WTC11 (cell line): ENCODE results near the gene NPEPL1. TPM values are rescaled to one million over a fixed set of nuclear protein-coding genes. Genes with fewer than 3 reads are reported as not detected.

Experiments
- ATAC-seq: fragments of 200-7000 bp; cut with Tn5 transposase; 2 replicates; pipeline ENCODE4 v1.10.0; 2021; ENCODE audit warnings: mild to moderate bottlenecking, moderate library complexity
- CTCF ChIA-PET: fragments of 300-600 bp; sonication (Branson Sonifier 250); formaldehyde crosslinking; loops from one replicate; lab custom pipeline; 2021; ENCODE audit warnings: antibody characterized with exemption; lab: Charles Lee
- POLR2A ChIA-PET: fragments of 350-600 bp; sonication (Branson Sonifier 250); formaldehyde crosslinking; loops from one replicate; lab custom pipeline; 2021; ENCODE audit warnings: antibody characterized with exemption; lab: Charles Lee
- DNase-seq: peaks from one replicate; pipeline ENCODE4 v3.0.0; 2021; ENCODE audit warnings: low spot score
- H3K27ac Mint-ChIP-seq: 2 replicates; pipeline ENCODE4 v1.8.0; 2021; ENCODE audit warnings: mixed read lengths
- H3K27me3 Mint-ChIP-seq: 2 replicates; pipeline ENCODE4 v1.8.0; 2021; ENCODE audit warnings: low read depth, mild to moderate bottlenecking, moderate library complexity, mixed read lengths
- H3K36me3 Mint-ChIP-seq: 2 replicates; pipeline ENCODE4 v1.8.0; 2021; ENCODE audit warnings: mixed read lengths
- H3K4me1 Mint-ChIP-seq: 2 replicates; pipeline ENCODE4 v1.8.0; 2022; ENCODE audit warnings: mixed read lengths
- H3K4me3 Mint-ChIP-seq: 2 replicates; pipeline ENCODE4 v1.8.0; 2021; ENCODE audit warnings: mild to moderate bottlenecking, moderate library complexity, mixed read lengths
- H3K9me3 Mint-ChIP-seq: 2 replicates; pipeline ENCODE4 v1.8.0; 2021; ENCODE audit warnings: mixed read lengths
- CREB1 ChIP-seq: sonication (generic); formaldehyde crosslinking; IDR thresholded peaks from 2 replicates; pipeline ENCODE4 v1.8.0; 2023; ENCODE audit warnings: mild to moderate bottlenecking, missing genetic modification reagents
- ERG ChIP-seq: fragments of 250-450 bp; sonication (Bioruptor Pico); IDR thresholded peaks from 2 replicates; pipeline ENCODE4 v1.8.0; 2021; ENCODE audit warnings: mild to moderate bottlenecking
- ETV6 ChIP-seq: sonication (generic); formaldehyde crosslinking; IDR thresholded peaks from 2 replicates; pipeline ENCODE4 v1.8.1; 2022; ENCODE audit warnings: mild to moderate bottlenecking, missing genetic modification reagents
- FOXP1 ChIP-seq: sonication (generic); formaldehyde crosslinking; IDR thresholded peaks from 2 replicates; pipeline ENCODE4 v1.8.0; 2022; ENCODE audit warnings: missing genetic modification reagents, mild to moderate bottlenecking, moderate library complexity, borderline replicate concordance
- GRHL2 ChIP-seq: fragments of 250-450 bp; sonication (Bioruptor Pico); IDR thresholded peaks from 2 replicates; pipeline ENCODE4 v1.8.0; 2022; ENCODE audit warnings: mild to moderate bottlenecking, moderate library complexity; ENCODE audit not compliant: insufficient replicate concordance, severe bottlenecking
- IRF1 ChIP-seq: sonication (generic); formaldehyde crosslinking; IDR thresholded peaks from 2 replicates; pipeline ENCODE4 v1.8.0; 2023; ENCODE audit warnings: missing genetic modification reagents
- IRF2 ChIP-seq: sonication (generic); formaldehyde crosslinking; IDR thresholded peaks from 2 replicates; pipeline ENCODE4 v1.8.0; 2022; ENCODE audit warnings: low read depth, missing genetic modification reagents, borderline replicate concordance
- JUN ChIP-seq: sonication (generic); formaldehyde crosslinking; IDR thresholded peaks from 2 replicates; pipeline ENCODE4 v1.8.0; 2023; ENCODE audit warnings: mild to moderate bottlenecking, missing genetic modification reagents
- NR1H2 ChIP-seq: sonication (generic); formaldehyde crosslinking; IDR thresholded peaks from 2 replicates; pipeline ENCODE4 v1.9.0; 2021; ENCODE audit warnings: mild to moderate bottlenecking, moderate library complexity, missing genetic modification reagents
- NR2C2 ChIP-seq: sonication (generic); formaldehyde crosslinking; IDR thresholded peaks from 2 replicates; pipeline ENCODE4 v1.8.0; 2022; ENCODE audit warnings: mild to moderate bottlenecking, missing genetic modification reagents
- NR3C1 ChIP-seq: sonication (generic); formaldehyde crosslinking; conservative IDR thresholded peaks from 2 replicates; pipeline ENCODE4 v1.8.1; 2023; ENCODE audit warnings: low read depth, mild to moderate bottlenecking, missing genetic modification reagents
- PREB ChIP-seq: sonication (generic); formaldehyde crosslinking; IDR thresholded peaks from 2 replicates; pipeline ENCODE4 v1.8.1; 2022; ENCODE audit warnings: mild to moderate bottlenecking, missing genetic modification reagents, moderate library complexity, borderline replicate concordance
- PRRX2 ChIP-seq: fragments of 250-450 bp; sonication (Bioruptor Pico); IDR thresholded peaks from 2 replicates; pipeline ENCODE4 v1.8.0; 2021; ENCODE audit warnings: mild to moderate bottlenecking
- SOX15 ChIP-seq: fragments of 250-450 bp; sonication (Bioruptor Pico); IDR thresholded peaks from 2 replicates; pipeline ENCODE4 v1.9.0; 2021; ENCODE audit warnings: mild to moderate bottlenecking
- TEAD4 ChIP-seq: sonication (generic); formaldehyde crosslinking; IDR thresholded peaks from 2 replicates; pipeline ENCODE4 v1.8.0; 2022; ENCODE audit warnings: mild to moderate bottlenecking, missing genetic modification reagents
- ZBTB21 ChIP-seq: sonication (generic); formaldehyde crosslinking; IDR thresholded peaks from 2 replicates; pipeline ENCODE4 v1.8.1; 2023; ENCODE audit warnings: mild to moderate bottlenecking, missing genetic modification reagents, borderline replicate concordance
- ZMAT4 ChIP-seq: fragments of 250-450 bp; sonication (Bioruptor Pico); IDR thresholded peaks from 2 replicates; pipeline ENCODE4 v1.9.0; 2021; ENCODE audit warnings: mild to moderate bottlenecking
- ZNF121 ChIP-seq: sonication (generic); formaldehyde crosslinking; IDR thresholded peaks from 2 replicates; pipeline ENCODE4 v1.8.0; 2023; ENCODE audit warnings: missing genetic modification reagents
- ZNF219 ChIP-seq: sonication (generic); formaldehyde crosslinking; IDR thresholded peaks from 2 replicates; pipeline ENCODE4 v1.8.0; 2023; ENCODE audit warnings: missing genetic modification reagents, mild to moderate bottlenecking, borderline replicate concordance
- ZNF232 ChIP-seq: sonication (generic); formaldehyde crosslinking; IDR thresholded peaks from 2 replicates; pipeline ENCODE4 v1.8.0; 2022; ENCODE audit warnings: mild to moderate bottlenecking, missing genetic modification reagents
- ZNF317 ChIP-seq: sonication (generic); formaldehyde crosslinking; IDR thresholded peaks from 2 replicates; pipeline ENCODE4 v1.8.1; 2023; ENCODE audit warnings: low read depth, mild to moderate bottlenecking, moderate library complexity, missing genetic modification reagents, borderline replicate concordance
- ZNF532 ChIP-seq: fragments of 250-450 bp; sonication (Bioruptor Pico); IDR thresholded peaks from 2 replicates; pipeline ENCODE4 v1.9.0; 2021; ENCODE audit warnings: mild to moderate bottlenecking, borderline replicate concordance
- ZSCAN18 ChIP-seq: fragments of 250-450 bp; sonication (Bioruptor Pico); IDR thresholded peaks from 2 replicates; pipeline ENCODE4 v2.1.2; 2022; ENCODE audit warnings: mild to moderate bottlenecking, moderate library complexity
- total RNA-seq: library from RNA; stranded (reverse); gene quantifications from 3 replicates; pipeline ENCODE4 v1.2.3, GENCODE V29; 2021

NPEPL1 gene
- total RNA-seq, 1 experiment from 2014 or later, result 39.9 TPM

GRCh38 chr20:58676161-58676560, 16.4 kb upstream of the NPEPL1 start (continued):
- TF ChIP-seq ETV6 (CRISPR knock-in tag) (no peak), NR1H2 (CRISPR knock-in tag) (no peak), TEAD4 (CRISPR knock-in tag) (no peak), ZNF121 (CRISPR knock-in tag) (no peak), SOX15 (no peak), JUN (CRISPR knock-in tag) (no peak), ZSCAN18 (no peak), GRHL2 (no peak), ERG (CRISPR knock-in tag) (no peak), ZNF532 (CRISPR knock-in tag) (no peak), IRF1 (CRISPR knock-in tag) (no peak)

- POLR2A ChIA-PET, result no interaction called here
- no peaks in the 10 kb centered on the region for H3K9me3 Mint-ChIP-seq
- H3K36me3 Mint-ChIP-seq, result peaks cover 74% of the 10 kb centered on the region
- no peak for ATAC-seq
- no peak for DNase-seq
- H3K27me3 Mint-ChIP-seq, result no peaks in the 10 kb centered on the region
- H3K27ac Mint-ChIP-seq, result peak overlapping the region; percentile 92
- CTCF ChIA-PET, result interaction anchor here (1.4 kb wide), 1 partner anchor 26 kb away, joined by 3 read pairs; the partner anchor contains the start of gene STX16
- H3K4me3 Mint-ChIP-seq, result no peak overlapping the region
- H3K4me1 Mint-ChIP-seq, result peaks cover 63% of the 10 kb centered on the region
- no peak for TF ChIP-seq ZMAT4 (CRISPR knock-in tag)
- no peak for TF ChIP-seq ZNF232
- TF ChIP-seq IRF2 (CRISPR knock-in tag), result no peak
- TF ChIP-seq NR3C1, result no peak
- no peak for TF ChIP-seq IRF1 (CRISPR knock-in tag)
- TF ChIP-seq ZBTB21 (CRISPR knock-in tag), result no peak
- no peak for TF ChIP-seq ZNF317
- TF ChIP-seq PREB (CRISPR knock-in tag), result no peak
- TF ChIP-seq ZNF532 (CRISPR knock-in tag), result no peak
- TF ChIP-seq PRRX2, result no peak
- no peak for TF ChIP-seq NR2C2 (CRISPR knock-in tag)
- TF ChIP-seq ZNF219 (CRISPR knock-in tag), result no peak
- no peak for TF ChIP-seq FOXP1 (CRISPR knock-in tag)
- TF ChIP-seq CREB1, result no peak
Measured at GRCh38 chr20:58677079-58677604, 15.5 kb upstream of the NPEPL1 start.
